C4-2B (cell line): ENCODE data around the gene CTNNA2.

Source experiments
- H3K27ac ChIP-seq: fragments of 450-650 bp; 2 replicates; pipeline ENCODE4 v1.5.1; 2017
- ZFX ChIP-seq: fragments of 450-650 bp; IDR thresholded peaks from 2 replicates; pipeline ENCODE4 v1.6.1; 2017
- TF ChIP-seq, protein P1 (sequence below): fragments of 450-650 bp; conservative IDR thresholded peaks from 2 replicates; pipeline ENCODE4 v1.5.1; 2017; ENCODE audit warnings: mild to moderate bottlenecking

Gene CTNNA2

DNA sequence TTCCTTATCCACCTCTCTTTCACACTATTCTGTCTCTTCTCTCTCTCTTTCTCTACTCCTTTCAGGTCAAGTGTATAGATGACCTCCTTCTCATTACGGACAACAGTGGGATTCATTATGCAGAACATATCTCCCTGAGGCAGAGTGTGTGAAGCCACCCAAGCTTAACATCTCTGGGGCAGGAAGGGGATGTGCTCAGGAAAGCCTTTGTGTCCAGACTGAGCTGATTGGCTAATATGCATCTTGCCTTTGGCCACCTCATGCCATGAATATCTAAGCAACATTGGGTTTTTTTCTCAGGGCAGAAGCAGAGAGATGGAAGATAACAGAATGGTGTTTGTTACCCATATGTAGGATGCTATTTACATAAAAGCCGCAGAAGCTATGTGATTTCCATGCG, 1003.1 kb downstream of the CTNNA2 start:
- TF ChIP-seq ZFX: no peak
- TF ChIP-seq, protein P1, sequence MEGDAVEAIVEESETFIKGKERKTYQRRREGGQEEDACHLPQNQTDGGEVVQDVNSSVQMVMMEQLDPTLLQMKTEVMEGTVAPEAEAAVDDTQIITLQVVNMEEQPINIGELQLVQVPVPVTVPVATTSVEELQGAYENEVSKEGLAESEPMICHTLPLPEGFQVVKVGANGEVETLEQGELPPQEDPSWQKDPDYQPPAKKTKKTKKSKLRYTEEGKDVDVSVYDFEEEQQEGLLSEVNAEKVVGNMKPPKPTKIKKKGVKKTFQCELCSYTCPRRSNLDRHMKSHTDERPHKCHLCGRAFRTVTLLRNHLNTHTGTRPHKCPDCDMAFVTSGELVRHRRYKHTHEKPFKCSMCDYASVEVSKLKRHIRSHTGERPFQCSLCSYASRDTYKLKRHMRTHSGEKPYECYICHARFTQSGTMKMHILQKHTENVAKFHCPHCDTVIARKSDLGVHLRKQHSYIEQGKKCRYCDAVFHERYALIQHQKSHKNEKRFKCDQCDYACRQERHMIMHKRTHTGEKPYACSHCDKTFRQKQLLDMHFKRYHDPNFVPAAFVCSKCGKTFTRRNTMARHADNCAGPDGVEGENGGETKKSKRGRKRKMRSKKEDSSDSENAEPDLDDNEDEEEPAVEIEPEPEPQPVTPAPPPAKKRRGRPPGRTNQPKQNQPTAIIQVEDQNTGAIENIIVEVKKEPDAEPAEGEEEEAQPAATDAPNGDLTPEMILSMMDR: no peak
- H3K27ac ChIP-seq: no peak overlapping the region

DNA sequence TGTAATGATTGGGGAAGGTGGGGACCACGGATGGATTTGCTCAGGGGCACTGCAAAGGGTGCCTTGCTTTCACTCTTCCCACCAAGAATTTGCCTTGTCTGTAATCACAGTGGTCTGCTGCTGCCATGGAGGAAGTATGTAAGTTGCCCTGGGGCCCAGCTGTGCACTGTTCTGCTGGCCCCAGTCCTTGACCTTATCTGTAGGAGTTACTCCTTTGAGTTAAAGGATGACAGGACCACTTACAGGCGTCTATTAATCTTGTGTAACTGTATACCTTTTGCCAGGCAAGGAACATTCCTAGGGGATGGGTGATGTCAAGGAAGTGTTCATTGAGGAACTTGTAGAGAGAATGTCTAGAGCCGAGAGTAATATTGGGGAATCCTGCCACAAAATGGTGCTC, 1004.5 kb downstream of the CTNNA2 start:
- H3K27ac ChIP-seq: no peak overlapping the region
- TF ChIP-seq, protein P1: no peak
- no peak for TF ChIP-seq ZFX

DNA sequence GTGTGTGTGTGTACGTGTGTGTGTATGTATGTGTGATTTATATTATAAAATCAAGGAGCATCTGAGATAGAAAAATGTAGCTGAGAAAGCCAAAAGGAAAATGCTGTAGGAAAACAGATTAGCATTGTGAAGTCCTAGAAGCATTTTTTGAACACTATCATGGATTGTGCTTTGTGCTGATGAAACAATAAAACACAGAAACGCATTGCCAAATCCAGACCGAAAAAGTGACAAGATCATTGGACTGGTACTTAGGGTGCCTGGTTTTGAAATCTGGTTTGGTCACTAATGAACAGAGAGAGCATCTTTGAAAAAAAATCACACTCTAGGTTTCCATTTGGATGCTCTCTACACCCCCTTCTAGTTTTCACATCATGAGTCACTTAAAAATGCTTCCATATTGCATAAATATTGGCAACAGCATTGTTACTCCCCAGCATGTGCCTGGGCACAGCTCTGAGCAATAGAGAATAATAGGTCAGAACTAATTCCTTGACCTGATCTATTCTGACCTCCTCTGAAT, 1006.3 kb downstream of the CTNNA2 start:
- H3K27ac ChIP-seq: no peak overlapping the region
- no peak for TF ChIP-seq ZFX
- TF ChIP-seq, protein P1: no peak

DNA sequence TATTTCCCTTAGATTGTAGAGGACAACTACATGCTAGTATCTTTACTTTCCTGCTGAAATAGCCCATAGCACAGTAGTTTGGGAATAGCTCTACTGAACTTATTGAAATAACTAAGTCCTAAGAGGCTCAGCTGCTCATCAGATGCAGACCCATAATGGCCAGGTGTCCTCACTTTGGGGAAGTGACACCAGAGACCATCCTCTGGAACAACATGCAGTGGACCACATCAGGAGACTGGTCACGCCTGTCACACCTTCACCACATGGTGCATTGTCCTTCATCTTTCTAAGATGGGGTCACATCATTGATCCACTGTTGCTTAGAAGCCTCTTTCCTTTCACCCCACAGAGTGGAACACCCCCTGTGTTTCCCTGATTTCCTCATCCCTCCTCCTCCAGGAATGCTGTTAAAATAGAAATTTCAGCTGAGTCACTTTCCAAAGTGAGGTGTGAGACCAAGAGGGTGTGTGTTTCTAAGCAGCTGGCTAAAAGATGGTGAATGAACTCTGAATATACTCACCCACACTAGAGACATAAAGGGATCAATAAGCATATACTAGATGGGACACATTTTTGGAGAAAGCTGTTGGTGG, 1006.9 kb downstream of the CTNNA2 start:
- TF ChIP-seq, protein P1: no peak
- no peak for TF ChIP-seq ZFX
- no peak overlapping the region for H3K27ac ChIP-seq

DNA sequence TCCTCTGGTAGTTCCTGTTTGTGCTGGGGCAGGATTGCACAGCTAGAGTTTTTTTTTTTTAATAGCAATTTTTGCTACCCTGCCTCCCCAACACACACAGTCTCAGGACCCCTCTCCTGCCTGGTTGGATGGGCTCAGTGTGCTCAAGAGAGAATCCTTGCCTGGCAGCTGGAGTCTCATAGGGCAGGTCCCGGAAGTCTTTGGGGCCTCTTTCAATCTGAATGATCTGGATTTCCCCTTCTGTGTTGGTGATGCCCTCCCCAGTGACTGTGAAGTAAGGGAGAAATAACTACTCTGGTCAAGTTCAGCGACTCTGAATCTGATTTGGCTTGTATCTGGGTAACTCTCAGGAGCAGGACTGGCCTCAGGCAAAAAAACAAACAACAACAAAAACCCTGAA, 1012.3 kb downstream of the CTNNA2 start:
- no peak for TF ChIP-seq ZFX
- TF ChIP-seq, protein P1: no peak
- H3K27ac ChIP-seq: no peak overlapping the region

DNA sequence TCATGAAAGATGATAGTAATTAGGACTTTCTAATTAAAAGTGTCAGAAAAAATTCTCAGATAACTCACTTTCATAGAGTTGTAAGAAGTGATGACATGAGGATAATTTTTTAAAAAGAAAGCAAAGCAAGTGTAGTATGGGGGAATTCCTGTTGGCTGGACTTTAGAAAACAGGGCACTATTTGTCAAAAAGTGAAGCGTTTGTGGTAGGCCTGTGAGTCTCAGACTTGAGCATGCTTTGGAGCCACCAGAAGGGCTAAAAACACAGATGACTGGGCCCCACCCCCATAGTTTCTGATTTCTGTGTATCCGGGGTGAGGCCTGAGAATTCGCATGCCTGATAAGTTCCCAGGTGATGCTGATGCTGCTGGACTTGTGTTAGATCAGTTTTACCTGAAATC, 1014.3 kb downstream of the CTNNA2 start:
- H3K27ac ChIP-seq: no peak overlapping the region
- TF ChIP-seq, protein P1: no peak
- TF ChIP-seq ZFX: no peak

DNA sequence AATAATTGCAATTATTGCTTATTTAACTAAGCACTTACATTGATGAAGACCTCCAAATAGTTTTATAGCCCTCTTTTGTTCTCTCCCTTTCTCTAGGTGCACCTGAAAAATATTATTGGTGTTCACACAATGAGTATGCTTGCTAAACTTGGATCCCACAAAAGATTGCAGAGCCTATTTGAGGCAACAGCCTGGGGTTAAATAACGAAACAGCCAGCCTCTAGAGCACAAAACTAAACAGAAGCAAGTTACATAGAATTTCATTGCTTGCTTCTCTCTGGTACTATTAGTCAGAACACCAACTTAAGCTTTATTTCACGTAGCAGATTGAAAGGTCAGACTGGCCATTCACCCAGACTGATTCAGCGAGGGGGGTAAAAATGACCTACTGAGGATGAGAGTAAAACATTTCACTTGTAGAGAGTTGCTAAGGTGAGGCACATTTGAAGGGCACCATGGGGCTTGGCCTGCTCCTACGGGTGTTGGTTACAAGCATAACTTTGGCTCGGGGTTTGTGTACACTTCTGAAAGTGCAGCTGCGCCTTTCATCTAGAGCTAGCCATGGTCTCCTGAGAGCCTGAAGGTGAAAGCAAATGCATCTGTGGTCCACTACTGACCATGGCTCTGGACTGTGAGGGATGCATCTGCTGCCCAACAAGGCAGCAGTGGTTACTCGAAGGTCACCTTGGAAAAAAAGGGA, 1016.8 kb downstream of the CTNNA2 start:
- H3K27ac ChIP-seq: no peak overlapping the region
- TF ChIP-seq ZFX: no peak
- TF ChIP-seq, protein P1: no peak
